ENCODE results near the gene ANKRD52. TPM values are rescaled to one million over a fixed set of nuclear protein-coding genes. Genes with fewer than 3 reads are reported as not detected.

The ANKRD52 gene
- total and polyA plus RNA-seq, 7 donors, result 5.7 to 37.5 (median 19.4) TPM

DNA sequence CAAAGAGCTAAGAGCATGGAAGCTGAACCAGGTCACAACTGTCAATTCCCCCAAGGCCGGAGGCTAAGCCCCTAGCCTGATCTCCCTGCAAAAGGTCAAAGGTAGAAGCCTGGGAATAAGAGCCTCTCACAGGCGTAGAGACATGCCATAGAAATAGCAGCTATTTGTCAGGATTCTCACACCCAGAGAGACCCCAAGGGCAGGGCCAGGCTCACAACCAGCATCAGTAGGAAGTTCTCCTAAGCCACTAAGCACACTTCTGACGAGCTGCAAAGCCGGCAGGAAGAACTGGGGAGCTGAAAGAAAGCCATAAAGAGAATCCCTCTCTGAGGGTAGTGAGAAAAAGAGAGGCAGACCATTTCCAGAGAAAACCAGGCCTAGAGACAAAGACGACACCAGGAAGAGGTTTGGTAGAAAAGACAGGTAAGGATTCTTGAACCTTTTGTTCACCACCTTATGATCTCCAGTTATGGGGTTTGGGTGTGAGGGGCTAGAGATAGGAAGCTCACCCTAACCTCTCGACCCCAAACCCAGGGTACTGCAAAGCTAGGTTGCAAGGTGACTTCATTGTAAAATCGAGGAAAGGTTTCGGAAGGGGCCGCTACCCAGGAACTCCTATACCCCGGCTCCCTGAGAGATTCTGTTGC, 69.9 kb downstream of the ANKRD52 start:
- Histone ChIP-seq H3K9me3 (no peaks in the 10 kb centered on the region), H3K36me3 (ENCODE audit: insufficient read depth in 1 of 2, low read depth in 1 of 2) (peaks cover 18 to 49% of the 10 kb centered on the region in 2 donors), H3K27me3 (ENCODE audit: insufficient read depth in 3 of 3, low read length in 2 of 3) (no peaks in the 10 kb centered on the region), H3K27ac (peak overlapping the region; percentile 80), H3K4me3 (peak overlapping the region; percentile 83), H3K4me1 (peaks cover 18% of the 10 kb centered on the region)
- no peak for DNase-seq
- no peak for ATAC-seq
- TF ChIP-seq, protein P1, sequence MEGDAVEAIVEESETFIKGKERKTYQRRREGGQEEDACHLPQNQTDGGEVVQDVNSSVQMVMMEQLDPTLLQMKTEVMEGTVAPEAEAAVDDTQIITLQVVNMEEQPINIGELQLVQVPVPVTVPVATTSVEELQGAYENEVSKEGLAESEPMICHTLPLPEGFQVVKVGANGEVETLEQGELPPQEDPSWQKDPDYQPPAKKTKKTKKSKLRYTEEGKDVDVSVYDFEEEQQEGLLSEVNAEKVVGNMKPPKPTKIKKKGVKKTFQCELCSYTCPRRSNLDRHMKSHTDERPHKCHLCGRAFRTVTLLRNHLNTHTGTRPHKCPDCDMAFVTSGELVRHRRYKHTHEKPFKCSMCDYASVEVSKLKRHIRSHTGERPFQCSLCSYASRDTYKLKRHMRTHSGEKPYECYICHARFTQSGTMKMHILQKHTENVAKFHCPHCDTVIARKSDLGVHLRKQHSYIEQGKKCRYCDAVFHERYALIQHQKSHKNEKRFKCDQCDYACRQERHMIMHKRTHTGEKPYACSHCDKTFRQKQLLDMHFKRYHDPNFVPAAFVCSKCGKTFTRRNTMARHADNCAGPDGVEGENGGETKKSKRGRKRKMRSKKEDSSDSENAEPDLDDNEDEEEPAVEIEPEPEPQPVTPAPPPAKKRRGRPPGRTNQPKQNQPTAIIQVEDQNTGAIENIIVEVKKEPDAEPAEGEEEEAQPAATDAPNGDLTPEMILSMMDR (IDR thresholded peaks at IDR 0.05), result no peak
- intact Hi-C loops (cut with DNase I), result loop anchor here (1.0 to 5.0 kb wide), 5 partner anchors 27 to 67 kb away; partner anchors contain the start of genes MYL6B (in 1 of the 2), NABP2 (in 1 of the 2) and RNF41 (in 1 of the 2)
- WGBS, 3 donors, result 9 to 17% (median 10%) methylated on average over 10 of the region's 10 CpGs

Other genes with a start within 250 kb of the ANKRD52 start
- 1 to 10 TPM; 5.9 to 8.2 (median 8.1) TPM for gene IKZF4, start 237.3 kb downstream of the ANKRD52 start, total RNA-seq
- 1 to 10 TPM; 1.6 to 5.2 (median 2.3) TPM for gene IKZF4, start 237.3 kb downstream of the ANKRD52 start, polyA plus RNA-seq
- gene RPS26, start 216.5 kb downstream of the ANKRD52 start, total RNA-seq, result 10 to 100 TPM; 16.6 to 49.8 (median 23.6) TPM
- 1,000 to 10,000 TPM in 1 of 3 donors, 100 to 1,000 TPM in 2; 712 to 1,360 (median 853) TPM for gene RPS26, start 216.5 kb downstream of the ANKRD52 start, polyA plus RNA-seq
- 1 to 10 TPM in 2 of 4 donors, under 1 TPM in 2; 0.71 to 3.9 (median 1.3) TPM for gene ERBB3, start 178.2 kb downstream of the ANKRD52 start, total RNA-seq
- under 1 TPM; 0.13 to 0.26 (median 0.26) TPM for gene ERBB3, start 178.2 kb downstream of the ANKRD52 start, polyA plus RNA-seq
- 100 to 1,000 TPM in 3 of 4 donors, 10 to 100 TPM in 1; 75.3 to 138 (median 112) TPM for gene PA2G4, start 153.8 kb downstream of the ANKRD52 start, total RNA-seq
- gene PA2G4, start 153.8 kb downstream of the ANKRD52 start, polyA plus RNA-seq, result 100 to 1,000 TPM; 115 to 258 (median 157) TPM
- gene RPL41, start 141.8 kb downstream of the ANKRD52 start, total RNA-seq, result 1,000 to 10,000 TPM; 2,052 to 2,475 (median 2,223) TPM
- 1,000 to 10,000 TPM; 3,632 to 4,096 (median 3,726) TPM for gene RPL41, start 141.8 kb downstream of the ANKRD52 start, polyA plus RNA-seq
- 10 to 100 TPM in 1 of 4 donors, 1 to 10 TPM in 3; 5.0 to 10.3 (median 6.6) TPM for gene ZC3H10, start 140.1 kb downstream of the ANKRD52 start, total RNA-seq
- gene ZC3H10, start 140.1 kb downstream of the ANKRD52 start, polyA plus RNA-seq, result 1 to 10 TPM; 3.5 to 7.8 (median 4.5) TPM
- gene ESYT1, start 130.1 kb downstream of the ANKRD52 start, total RNA-seq, result 10 to 100 TPM; 36.7 to 57.4 (median 44.4) TPM
- 10 to 100 TPM; 20.2 to 40.6 (median 21.0) TPM for gene ESYT1, start 130.1 kb downstream of the ANKRD52 start, polyA plus RNA-seq
- 1,000 to 10,000 TPM in 1 of 4 donors, 100 to 1,000 TPM in 3; 113 to 2,222 (median 606) TPM for gene MYL6B, start 105.8 kb downstream of the ANKRD52 start, total RNA-seq
- 100 to 1,000 TPM; 151 to 786 (median 413) TPM for gene MYL6B, start 105.8 kb downstream of the ANKRD52 start, polyA plus RNA-seq
- 100 to 1,000 TPM; 216 to 395 (median 291) TPM for gene MYL6, start 100.0 kb downstream of the ANKRD52 start, total RNA-seq
- 100 to 1,000 TPM; 384 to 711 (median 489) TPM for gene MYL6, start 100.0 kb downstream of the ANKRD52 start, polyA plus RNA-seq
- gene SMARCC2, start 68.9 kb downstream of the ANKRD52 start, total RNA-seq, result 10 to 100 TPM; 49.8 to 78.7 (median 69.7) TPM
- gene SMARCC2, start 68.9 kb downstream of the ANKRD52 start, polyA plus RNA-seq, result 10 to 100 TPM; 16.5 to 46.1 (median 26.5) TPM
- gene RNF41, start 36.5 kb downstream of the ANKRD52 start, total RNA-seq, result 10 to 100 TPM; 22.4 to 41.7 (median 34.8) TPM
- gene RNF41, start 36.5 kb downstream of the ANKRD52 start, polyA plus RNA-seq, result 10 to 100 TPM; 21.9 to 54.9 (median 22.9) TPM
- gene NABP2, start 34.0 kb downstream of the ANKRD52 start, total RNA-seq, result 10 to 100 TPM; 27.2 to 32.1 (median 29.8) TPM
- gene NABP2, start 34.0 kb downstream of the ANKRD52 start, polyA plus RNA-seq, result 10 to 100 TPM; 27.1 to 65.7 (median 31.0) TPM
- gene SLC39A5, start 28.3 kb downstream of the ANKRD52 start, total RNA-seq, result not detected
- gene SLC39A5, start 28.3 kb downstream of the ANKRD52 start, polyA plus RNA-seq, result under 1 TPM in 2 of 3 donors, not detected in 1; 0.16 to 0.23 TPM
- gene COQ10A, start 8.6 kb upstream of the ANKRD52 start, total RNA-seq, result 10 to 100 TPM; 24.3 to 86.6 (median 54.7) TPM
- gene COQ10A, start 8.6 kb upstream of the ANKRD52 start, polyA plus RNA-seq, result 100 to 1,000 TPM in 1 of 3 donors, 10 to 100 TPM in 2; 16.2 to 105 (median 63.5) TPM
- gene CS, start 41.9 kb upstream of the ANKRD52 start, total RNA-seq, result 100 to 1,000 TPM; 317 to 601 (median 394) TPM
- 100 to 1,000 TPM; 194 to 269 (median 216) TPM for gene CS, start 41.9 kb upstream of the ANKRD52 start, polyA plus RNA-seq
- 10 to 100 TPM; 32.8 to 40.2 (median 33.8) TPM for gene CNPY2, start 57.6 kb upstream of the ANKRD52 start, total RNA-seq
- 10 to 100 TPM; 45.4 to 73.5 (median 65.0) TPM for gene CNPY2, start 57.6 kb upstream of the ANKRD52 start, polyA plus RNA-seq
- 10 to 100 TPM; 22.1 to 37.5 (median 28.7) TPM for gene PAN2, start 75.6 kb upstream of the ANKRD52 start, total RNA-seq
- gene PAN2, start 75.6 kb upstream of the ANKRD52 start, polyA plus RNA-seq, result 10 to 100 TPM; 17.3 to 28.7 (median 17.4) TPM
- under 1 TPM in 1 of 4 donors, not detected in 3; 0.32 TPM for gene IL23A, start 80.5 kb upstream of the ANKRD52 start, total RNA-seq
- gene IL23A, start 80.5 kb upstream of the ANKRD52 start, polyA plus RNA-seq, result under 1 TPM in 2 of 3 donors, not detected in 1; 0.57 to 0.68 TPM
- 10 to 100 TPM; 25.9 to 34.6 (median 30.9) TPM for gene STAT2, start 101.7 kb upstream of the ANKRD52 start, total RNA-seq
- 10 to 100 TPM; 15.0 to 31.7 (median 15.2) TPM for gene STAT2, start 101.7 kb upstream of the ANKRD52 start, polyA plus RNA-seq
- not detected for gene APOF, start 104.5 kb upstream of the ANKRD52 start, total RNA-seq
- gene APOF, start 104.5 kb upstream of the ANKRD52 start, polyA plus RNA-seq, result not detected
- gene TIMELESS, start 191.0 kb upstream of the ANKRD52 start, total RNA-seq, result 1 to 10 TPM; 2.8 to 4.3 (median 3.7) TPM
- gene TIMELESS, start 191.0 kb upstream of the ANKRD52 start, polyA plus RNA-seq, result 1 to 10 TPM; 3.3 to 5.2 (median 4.8) TPM
- gene MIP, start 196.3 kb upstream of the ANKRD52 start, total RNA-seq, result not detected
- gene MIP, start 196.3 kb upstream of the ANKRD52 start, polyA plus RNA-seq, result under 1 TPM in 2 of 3 donors, not detected in 1; 0.05 to 0.13 TPM
- gene SPRYD4, start 210.2 kb upstream of the ANKRD52 start, total RNA-seq, result 1 to 10 TPM; 2.8 to 4.4 (median 3.7) TPM
- gene SPRYD4, start 210.2 kb upstream of the ANKRD52 start, polyA plus RNA-seq, result 1 to 10 TPM; 1.7 to 4.6 (median 2.7) TPM
- gene GLS2, start 229.8 kb upstream of the ANKRD52 start, total RNA-seq, result under 1 TPM in 1 of 4 donors, not detected in 3; 0.19 TPM
- gene GLS2, start 229.8 kb upstream of the ANKRD52 start, polyA plus RNA-seq, result under 1 TPM; 0.08 to 0.18 (median 0.11) TPM

Data from psoas muscle (tissue), 8 donors.